Lung (tissue), 12 donors: Measurements from ENCODE around the gene TIGAR. TPM values are rescaled to one million over a fixed set of nuclear protein-coding genes. Genes with fewer than 3 reads are reported as not detected.

Source experiments
- ATAC-seq: fragments of 200-7000 bp; cut with Tn5 transposase; one replicate; pipeline ENCODE4 v1.9.1; 2020; ENCODE audit warnings: moderate number of reproducible peaks; ENCODE audit not compliant: insufficient read depth, low FRiP score
- DNase-seq, 3 donors: peaks; one replicate each; pipeline ENCODE4 v3.0.0-alpha.2; 2013 to 2017
- H3K27ac ChIP-seq, 2 donors: one replicate each; pipeline ENCODE4 v1.5.1; 2013; ENCODE audit warnings: mild to moderate bottlenecking in 2 of 2, moderate library complexity in 2 of 2, control low read depth in 1 of 2, inconsistent platforms in 1 of 2, low read depth in 1 of 2, low read length in 1 of 2
- H3K27me3 ChIP-seq, 3 donors: one replicate each; pipeline ENCODE4 v1.5.1; 2013; ENCODE audit warnings: low read length in 2 of 3; ENCODE audit not compliant: control insufficient read depth in 3 of 3, insufficient read depth in 3 of 3
- H3K36me3 ChIP-seq, 4 donors: one replicate each; pipeline ENCODE4 v1.5.1; 2013; ENCODE audit warnings: low read length in 4 of 4, mild to moderate bottlenecking in 1 of 4, moderate library complexity in 1 of 4; ENCODE audit not compliant: control insufficient read depth in 4 of 4, insufficient read depth in 4 of 4
- H3K4me1 ChIP-seq, 5 donors: one replicate each; pipeline ENCODE4 v1.5.1; 2013; ENCODE audit warnings: low read length in 5 of 5, mild to moderate bottlenecking in 2 of 5, moderate library complexity in 1 of 5; ENCODE audit not compliant: control insufficient read depth in 5 of 5, insufficient read depth in 5 of 5
- H3K4me3 ChIP-seq: one replicate; pipeline ENCODE4 v1.5.1; 2013; ENCODE audit warnings: mild to moderate bottlenecking, control low read depth, moderate library complexity
- H3K9ac ChIP-seq, 2 donors: one replicate each; pipeline ENCODE4 v1.5.1; 2013; ENCODE audit warnings: low read length in 2 of 2, control low read depth in 1 of 2; ENCODE audit not compliant: insufficient read depth in 1 of 2
- H3K9me3 ChIP-seq, 4 donors: one replicate each; pipeline ENCODE4 v1.5.1; 2013; ENCODE audit warnings: low read length in 3 of 4, mild to moderate bottlenecking in 1 of 4, moderate library complexity in 1 of 4; ENCODE audit not compliant: control insufficient read depth in 4 of 4, insufficient read depth in 3 of 4
- WGBS, 2 donors: extraction: QIAGEN DNeasy Blood & Tissue Kit; methylation state at CpG; one replicate each; pipeline ENCODE4 v1.1.7; 2013; 5-methylcytosine and 5-hydroxymethylcytosine counted together
- polyA plus RNA-seq, 2 donors: library from polyadenylated mRNA; stranded (reverse); fragments of 200-250 nt; gene quantifications; one replicate each; pipeline ENCODE4 v1.2.1, GENCODE V29; 2013
- total RNA-seq, 2 donors: library from RNA; depleted of rRNA in 1 of 2; stranded (reverse); fragments of >200 nt in 1 of 2; gene quantifications; one replicate each; pipeline ENCODE4 v1.2.1, GENCODE V29; 2014 to 2021
- TF ChIP-seq, protein P1 (sequence below): IDR thresholded peaks from 2 replicates; pipeline ENCODE4 v1.5.1; 2012; ENCODE audit warnings: mild to moderate bottlenecking; ENCODE audit errors: control extremely low read depth, extremely low read depth
- donor health status: control.
- donor health status: control.
- donor health status: Bipolar disorder and iron deficiency.
- donor health status: healthy.
- donor health status: DM: yes; HTN: yes; CAD: no.

Gene TIGAR
- total and polyA plus RNA-seq, 4 donors = 1.6 to 9.1 (median 6.5) TPM

- ATAC-seq = no peak
- H3K9ac ChIP-seq = no peak overlapping the region
- peaks cover 0 to 2% (median 0%) of the 10 kb centered on the region in 5 donors for H3K4me1 ChIP-seq
- TF ChIP-seq, protein P1, sequence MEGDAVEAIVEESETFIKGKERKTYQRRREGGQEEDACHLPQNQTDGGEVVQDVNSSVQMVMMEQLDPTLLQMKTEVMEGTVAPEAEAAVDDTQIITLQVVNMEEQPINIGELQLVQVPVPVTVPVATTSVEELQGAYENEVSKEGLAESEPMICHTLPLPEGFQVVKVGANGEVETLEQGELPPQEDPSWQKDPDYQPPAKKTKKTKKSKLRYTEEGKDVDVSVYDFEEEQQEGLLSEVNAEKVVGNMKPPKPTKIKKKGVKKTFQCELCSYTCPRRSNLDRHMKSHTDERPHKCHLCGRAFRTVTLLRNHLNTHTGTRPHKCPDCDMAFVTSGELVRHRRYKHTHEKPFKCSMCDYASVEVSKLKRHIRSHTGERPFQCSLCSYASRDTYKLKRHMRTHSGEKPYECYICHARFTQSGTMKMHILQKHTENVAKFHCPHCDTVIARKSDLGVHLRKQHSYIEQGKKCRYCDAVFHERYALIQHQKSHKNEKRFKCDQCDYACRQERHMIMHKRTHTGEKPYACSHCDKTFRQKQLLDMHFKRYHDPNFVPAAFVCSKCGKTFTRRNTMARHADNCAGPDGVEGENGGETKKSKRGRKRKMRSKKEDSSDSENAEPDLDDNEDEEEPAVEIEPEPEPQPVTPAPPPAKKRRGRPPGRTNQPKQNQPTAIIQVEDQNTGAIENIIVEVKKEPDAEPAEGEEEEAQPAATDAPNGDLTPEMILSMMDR = no peak
- peaks cover 0 to 10% (median 4%) of the 10 kb centered on the region in 4 donors for H3K36me3 ChIP-seq
- WGBS, 2 donors = 87 to 90% methylated on average over 3 of the region's 3 CpGs
- H3K4me3 ChIP-seq = no peak overlapping the region
- no peak overlapping the region for H3K27ac ChIP-seq
- H3K9me3 ChIP-seq = peaks cover 0 to 5% (median 0%) of the 10 kb centered on the region in 4 donors
- no peak for DNase-seq
- no peaks in the 10 kb centered on the region for H3K27me3 ChIP-seq
Observed at GRCh38 chr12:4355156-4356040, 34.4 kb downstream of the TIGAR start.

- peaks cover 0 to 2% (median 0%) of the 10 kb centered on the region in 5 donors for H3K4me1 ChIP-seq
- ATAC-seq = no peak
Observed at GRCh38 chr12:4356041-4356327, 35.0 kb downstream of the TIGAR start.

GRCh38 chr12:4366090-4366489, 45.1 kb downstream of the TIGAR start:
- H3K4me1 ChIP-seq = no peaks in the 10 kb centered on the region
- H3K9ac ChIP-seq = no peak overlapping the region
- TF ChIP-seq, protein P1 = no peak
- ATAC-seq (no peak), DNase-seq (no peak)
- H3K27me3 ChIP-seq = peaks cover 0 to 4% (median 0%) of the 10 kb centered on the region in 3 donors
- no peaks in the 10 kb centered on the region for H3K36me3 ChIP-seq
- no peak overlapping the region for H3K27ac ChIP-seq
- H3K9me3 ChIP-seq = no peaks in the 10 kb centered on the region
- WGBS, 2 donors = 88 to 94% methylated on average over 2 of the region's 2 CpGs
- no peak overlapping the region for H3K4me3 ChIP-seq

More at GRCh38 chr12:4356041-4356327, 35.0 kb downstream of the TIGAR start:
- Histone ChIP-seq H3K4me3 (no peak overlapping the region), H3K36me3 (peaks cover 0 to 10% (median 4%) of the 10 kb centered on the region in 4 donors), H3K9ac (no peak overlapping the region), H3K27ac (no peak overlapping the region), H3K9me3 (peaks cover 0 to 5% (median 0%) of the 10 kb centered on the region in 4 donors), H3K27me3 (no peaks in the 10 kb centered on the region)
- TF ChIP-seq, protein P1 = no peak
- peak in 1 of 3 donors; percentile 2 for DNase-seq

GRCh38 chr12:4369548-4369947, 48.5 kb downstream of the TIGAR start:
- no peak for ATAC-seq
- no peak for DNase-seq
- Histone ChIP-seq H3K27me3 (peaks cover 0 to 4% (median 0%) of the 10 kb centered on the region in 3 donors), H3K9ac (no peak overlapping the region), H3K36me3 (no peaks in the 10 kb centered on the region), H3K9me3 (no peaks in the 10 kb centered on the region), H3K4me1 (no peaks in the 10 kb centered on the region), H3K4me3 (no peak overlapping the region), H3K27ac (no peak overlapping the region)
- TF ChIP-seq, protein P1 = no peak
- 91 to 96% methylated on average over 4 of the region's 4 CpGs for WGBS, 2 donors
